Ovary (tissue), 9 donors: ENCODE results near the gene CTNND2. TPM values are rescaled to one million over a fixed set of nuclear protein-coding genes. Genes with fewer than 3 reads are reported as not detected.

ENCODE experiments used
- DNase-seq, 5 donors: peaks; one replicate each; pipeline ENCODE4 v3.0.0-alpha.2; 2019 to 2020
- H3K27ac ChIP-seq, 2 donors: fragments of 200-600 bp; one replicate each; pipeline versions ENCODE4 v1.5.1 to v1.8.0; 2019 to 2022
- H3K27me3 ChIP-seq: fragments of 200-600 bp; one replicate; pipeline ENCODE4 v1.8.0; 2022
- H3K36me3 ChIP-seq: fragments of 200-600 bp; sonication (generic); one replicate; pipeline ENCODE4 v1.5.1; 2019
- H3K4me1 ChIP-seq: one replicate; pipeline ENCODE4 v1.8.1; 2013; ENCODE audit warnings: mild to moderate bottlenecking, moderate library complexity; ENCODE audit not compliant: insufficient read depth
- H3K4me3 ChIP-seq: fragments of 200-600 bp; sonication (generic); one replicate; pipeline ENCODE4 v1.5.1; 2017
- H3K9me3 ChIP-seq, 2 donors: fragments of 200-600 bp in 1 of 2; sonication (generic) in 1 of 2; one replicate each; pipeline versions ENCODE4 v1.5.1 to v1.8.1; 2013 to 2019; ENCODE audit warnings: mild to moderate bottlenecking in 1 of 2, moderate library complexity in 1 of 2
- EP300 ChIP-seq: sonication (generic); formaldehyde crosslinking; IDR thresholded peaks from one replicate; pipeline ENCODE4 v1.6.1; 2017; ENCODE audit warnings: antibody characterized with exemption
- POLR2A ChIP-seq: fragments of 450-650 bp; IDR thresholded peaks from one replicate; pipeline ENCODE4 v1.6.1; 2017; ENCODE audit warnings: antibody characterized with exemption, mild to moderate bottlenecking, moderate library complexity
- WGBS, 3 donors: extraction: QIAGEN DNeasy Blood & Tissue Kit in 1 of 3; methylation state at CpG; one replicate each; pipeline versions ENCODE4 v1.1.5 to v1.1.7; 2013 to 2017; 5-methylcytosine and 5-hydroxymethylcytosine counted together
- intact Hi-C, 4 donors: fragments of 100-400 bp; cut with DNase I; formaldehyde crosslinking; loops; one replicate each; pipeline versions ENCODE4 v1.11.0 to v1.15.1; 2022 to 2023
- polyA plus RNA-seq, 2 donors: library from polyadenylated mRNA; stranded (reverse); fragments of 200-250 nt in 1 of 2; fragments of 350-450 nt in 1 of 2; fragmentation: Illumina TruSeq in 1 of 2; extraction: RNeasy Lipid Tissue Mini Kit (QIAGEN cat#74804) in 1 of 2; gene quantifications; one replicate each; pipeline ENCODE4 v1.2.3, GENCODE V29; 2013 to 2014
- total RNA-seq, 7 donors: library from RNA; depleted of rRNA in 2 of 7; stranded (reverse); fragments of >200 nt in 2 of 7; fragmentation: NEBNext Ultra II Directional in 3 of 7; extraction: Animal tissue kit (Norgen Biotek cat#: 25700) in 3 of 7; gene quantifications; one replicate each; pipeline versions ENCODE4 v1.1.0 to v1.2.4, GENCODE V29; 2016 to 2023
- TF ChIP-seq, protein P1 (sequence below), 3 donors: fragments of 450-650 bp in 2 of 3; fragments of 200-600 bp in 1 of 3; IDR thresholded peaks; one replicate each; pipeline versions ENCODE4 v1.5.1 to v1.8.0; 2016 to 2022; ENCODE audit warnings: antibody characterized with exemption in 3 of 3, mild to moderate bottlenecking in 1 of 3
- donor health status: DM: no; HTN: no; CAD: no; lungs with moderate emphysema.
- donor health status: DM: no; HTN: no; CAD: no.
- donor health status: Bipolar disorder and iron deficiency.
- donor health status: DM: yes; HTN: yes; CAD: no.
- donor health status: DM: no; HTN: no; CAD: no.
- donor health status: DM: yes; HTN: yes; CAD: no.

The CTNND2 gene
- total and polyA plus RNA-seq, 9 donors = 0.52 to 13.2 (median 2.3) TPM

DNA sequence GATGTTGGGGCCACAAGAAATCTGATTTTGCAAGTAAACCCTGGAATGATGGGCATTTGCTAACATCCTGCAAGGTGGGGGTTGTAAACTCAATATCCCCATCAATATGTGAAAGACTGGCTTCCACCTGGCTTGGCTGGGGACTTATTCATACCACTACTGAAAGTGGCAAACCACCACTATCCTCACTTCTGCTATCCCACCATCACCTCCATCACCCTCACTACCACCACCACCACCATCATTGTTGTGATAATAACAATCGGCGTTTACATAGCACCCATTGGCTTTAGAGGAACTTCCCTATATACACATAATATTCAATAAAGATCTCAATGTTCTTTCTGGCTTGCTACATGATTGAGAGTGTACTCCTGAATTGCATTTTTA, 918.5 kb downstream of the CTNND2 start:
- H3K27ac ChIP-seq = no peak overlapping the region
- H3K36me3 ChIP-seq = no peaks in the 10 kb centered on the region
- H3K4me3 ChIP-seq = no peak overlapping the region
- intact Hi-C loops = no loop called here
- H3K4me1 ChIP-seq = no peaks in the 10 kb centered on the region
- TF ChIP-seq, protein P1, sequence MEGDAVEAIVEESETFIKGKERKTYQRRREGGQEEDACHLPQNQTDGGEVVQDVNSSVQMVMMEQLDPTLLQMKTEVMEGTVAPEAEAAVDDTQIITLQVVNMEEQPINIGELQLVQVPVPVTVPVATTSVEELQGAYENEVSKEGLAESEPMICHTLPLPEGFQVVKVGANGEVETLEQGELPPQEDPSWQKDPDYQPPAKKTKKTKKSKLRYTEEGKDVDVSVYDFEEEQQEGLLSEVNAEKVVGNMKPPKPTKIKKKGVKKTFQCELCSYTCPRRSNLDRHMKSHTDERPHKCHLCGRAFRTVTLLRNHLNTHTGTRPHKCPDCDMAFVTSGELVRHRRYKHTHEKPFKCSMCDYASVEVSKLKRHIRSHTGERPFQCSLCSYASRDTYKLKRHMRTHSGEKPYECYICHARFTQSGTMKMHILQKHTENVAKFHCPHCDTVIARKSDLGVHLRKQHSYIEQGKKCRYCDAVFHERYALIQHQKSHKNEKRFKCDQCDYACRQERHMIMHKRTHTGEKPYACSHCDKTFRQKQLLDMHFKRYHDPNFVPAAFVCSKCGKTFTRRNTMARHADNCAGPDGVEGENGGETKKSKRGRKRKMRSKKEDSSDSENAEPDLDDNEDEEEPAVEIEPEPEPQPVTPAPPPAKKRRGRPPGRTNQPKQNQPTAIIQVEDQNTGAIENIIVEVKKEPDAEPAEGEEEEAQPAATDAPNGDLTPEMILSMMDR (IDR thresholded peaks at IDR 0.05) = no peak
- TF ChIP-seq POLR2A (no peak), EP300 (no peak)
- H3K9me3 ChIP-seq = no peaks in the 10 kb centered on the region
- 77 to 88% (median 86%) methylated on average over 2 of the region's 2 CpGs for WGBS, 3 donors
- no peak for DNase-seq
- no peaks in the 10 kb centered on the region for H3K27me3 ChIP-seq

DNA sequence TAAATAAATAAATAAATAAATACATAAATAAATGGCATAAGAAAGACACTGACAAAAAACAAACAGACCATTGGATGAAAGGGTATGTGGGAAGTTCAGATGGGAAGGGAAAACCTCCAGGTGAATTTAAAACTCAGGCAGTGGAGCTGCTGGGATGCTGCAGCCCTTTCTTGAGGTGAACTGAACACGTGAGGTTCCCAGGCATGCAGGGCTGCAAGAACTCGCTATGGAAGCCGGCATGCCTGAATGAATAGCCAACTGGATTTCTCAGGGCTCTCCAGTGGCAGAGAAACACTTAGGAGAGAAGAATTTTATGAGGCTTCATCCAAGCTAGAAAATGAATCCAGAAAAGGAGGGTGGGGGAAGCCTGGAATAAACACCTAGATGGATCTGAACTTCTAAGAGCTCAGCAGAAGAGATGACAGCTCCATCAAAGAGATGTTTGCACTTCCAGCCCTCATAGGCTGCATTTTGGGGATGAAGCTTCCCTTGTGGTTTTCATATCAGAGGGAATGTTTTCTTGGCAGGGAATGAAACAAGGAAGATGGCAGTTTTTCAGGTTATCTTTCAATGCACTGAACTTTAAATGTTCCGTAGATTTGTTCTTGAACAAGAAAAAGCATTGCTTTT, 919.0 kb downstream of the CTNND2 start:
- no peak overlapping the region for H3K4me3 ChIP-seq
- 56 to 62% (median 61%) methylated on average over 4 of the region's 4 CpGs for WGBS, 3 donors
- H3K27me3 ChIP-seq = no peaks in the 10 kb centered on the region
- intact Hi-C loops = no loop called here
- no peak for DNase-seq
- TF ChIP-seq EP300 (no peak), POLR2A (no peak)
- TF ChIP-seq, protein P1 (IDR thresholded peaks at IDR 0.05) = no peak
- H3K36me3 ChIP-seq = no peaks in the 10 kb centered on the region
- H3K4me1 ChIP-seq = no peaks in the 10 kb centered on the region
- no peak overlapping the region for H3K27ac ChIP-seq
- H3K9me3 ChIP-seq = no peaks in the 10 kb centered on the region

DNA sequence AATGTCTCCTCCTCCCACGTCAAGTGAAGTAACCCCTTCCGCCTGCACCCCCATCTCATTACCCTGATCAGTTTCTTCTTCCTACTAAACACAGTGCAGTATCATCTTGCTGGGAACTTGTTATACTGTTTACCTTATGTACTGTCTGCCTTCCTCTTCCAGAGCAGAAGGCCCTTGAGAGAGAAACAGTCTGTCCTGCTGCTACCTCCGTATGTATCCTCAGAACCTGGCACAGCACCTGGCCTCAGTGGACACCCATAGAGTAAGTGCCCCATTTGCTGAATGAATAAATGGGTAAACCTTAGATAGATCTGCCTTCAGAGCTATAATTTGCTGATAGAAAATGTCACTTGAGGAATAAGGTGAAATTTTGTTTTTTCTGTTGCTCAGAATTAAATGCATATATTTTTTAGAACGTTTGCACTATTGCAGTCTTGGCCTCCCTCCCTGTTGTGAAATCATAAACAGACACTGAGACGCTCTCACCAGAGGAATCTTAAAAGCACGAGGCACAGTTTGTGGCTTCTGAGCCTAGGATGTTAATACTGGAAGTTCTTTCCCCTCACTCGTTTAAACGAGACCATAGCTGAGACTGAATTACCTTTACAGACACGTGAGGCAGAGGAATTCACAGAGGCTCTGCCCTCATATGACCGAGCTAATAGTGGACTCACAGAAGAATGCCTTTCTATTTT, 920.1 kb downstream of the CTNND2 start:
- no peak overlapping the region for H3K4me3 ChIP-seq

DNA sequence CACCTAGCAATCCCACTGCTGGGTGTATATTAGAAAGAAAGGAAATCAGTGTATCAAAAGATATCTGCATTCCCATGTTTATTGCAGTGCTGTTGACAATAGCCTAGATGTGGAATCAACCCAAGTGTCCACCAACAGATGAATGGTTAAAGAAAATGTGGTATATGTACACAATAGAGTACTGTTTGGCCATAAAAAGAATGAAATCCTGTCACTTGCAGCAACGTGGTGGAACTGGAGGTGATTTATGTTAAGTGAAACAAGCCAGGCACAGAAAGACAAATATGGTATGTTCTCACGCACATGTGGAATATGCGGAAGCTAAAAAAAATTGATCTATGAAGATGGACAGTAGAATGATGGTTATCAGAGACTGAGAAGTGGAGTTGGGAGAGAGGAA, 921.6 kb downstream of the CTNND2 start:
- intact Hi-C loops = no loop called here
- Histone ChIP-seq H3K4me1 (no peaks in the 10 kb centered on the region), H3K4me3 (no peak overlapping the region), H3K36me3 (no peaks in the 10 kb centered on the region), H3K27me3 (no peaks in the 10 kb centered on the region), H3K9me3 (no peaks in the 10 kb centered on the region), H3K27ac (no peak overlapping the region)
- 62 to 70% (median 69%) methylated on average over 3 of the region's 3 CpGs for WGBS, 3 donors
- DNase-seq = no peak
- TF ChIP-seq, protein P1 (IDR thresholded peaks at IDR 0.05) = no peak
- no peak for TF ChIP-seq POLR2A
- TF ChIP-seq EP300 = no peak

More for the DNA sequence above, 920.1 kb downstream of the CTNND2 start:
- H3K36me3 ChIP-seq = no peaks in the 10 kb centered on the region
- WGBS, 3 donors = 59 to 66% (median 60%) methylated on average over 10 of the region's 10 CpGs
- TF ChIP-seq POLR2A = no peak
- TF ChIP-seq, protein P1 (IDR thresholded peaks at IDR 0.05) = no peak
- no peak for TF ChIP-seq EP300
- H3K27me3 ChIP-seq = no peaks in the 10 kb centered on the region
- no peak for DNase-seq
- no peak overlapping the region for H3K27ac ChIP-seq
- no peaks in the 10 kb centered on the region for H3K4me1 ChIP-seq
- H3K9me3 ChIP-seq = no peaks in the 10 kb centered on the region
- intact Hi-C loops = no loop called here
